Panc1 (cell line): ENCODE measurements around the gene MSH4. TPM values are rescaled to one million over a fixed set of nuclear protein-coding genes. Genes with fewer than 3 reads are reported as not detected.
"Not testable (repeated sequence)": the region's sequence is repeated elsewhere in the genome, so short reads cannot be mapped to it uniquely, and the experiment has no call there.

Experiments
- ATAC-seq: fragments of 200-7000 bp; cut with Tn5 transposase; 2 replicates; pipeline ENCODE4 v1.9.1; 2020; ENCODE audit warnings: mild to moderate bottlenecking, moderate library complexity
- BruUV-seq: library from RNA; stranded (reverse); fragments of 400-500 nt; replicated peaks from 2 replicates; lab custom pipeline; 2021; lab: Mats Ljungman, UMichigan
- CTCF ChIA-PET: fragments of 300-600 bp; sonication (Branson Sonifier 250); formaldehyde crosslinking; loops from one replicate; lab custom pipeline; 2022; ENCODE audit warnings: antibody characterized with exemption; lab: Charles Lee
- POLR2A ChIA-PET: fragments of 300-600 bp; sonication (Branson Sonifier 250); formaldehyde crosslinking; loops from one replicate; lab custom pipeline; 2022; ENCODE audit warnings: antibody characterized with exemption; lab: Charles Lee
- DNase-seq: peaks from one replicate; pipeline ENCODE4 v3.0.0-alpha.2; 2010; ENCODE audit warnings: low read depth, low spot score
- H3K27ac ChIP-seq: 2 replicates; pipeline ENCODE4 v1.5.1; 2011; ENCODE audit warnings: mild to moderate bottlenecking, low read length, inconsistent platforms
- H3K27me3 ChIP-seq: fragments of 200-500 bp; sonication (Bioruptor generic); 2 replicates; pipeline ENCODE4 v1.6.0; 2014; ENCODE audit warnings: low read length, inconsistent platforms; ENCODE audit not compliant: control insufficient read depth, insufficient read depth
- H3K36me3 ChIP-seq: fragments of 200-500 bp; sonication (Bioruptor generic); 2 replicates; pipeline ENCODE4 v1.5.1; 2014; ENCODE audit warnings: inconsistent platforms, mild to moderate bottlenecking, low read length, moderate library complexity; ENCODE audit not compliant: control insufficient read depth, insufficient read depth
- H3K4me1 ChIP-seq: 2 replicates; pipeline ENCODE4 v1.5.1; 2011; ENCODE audit warnings: inconsistent platforms, mild to moderate bottlenecking, low read length, moderate library complexity; ENCODE audit not compliant: control insufficient read depth, insufficient read depth
- H3K4me3 ChIP-seq, 2 experiments: 2 replicates each; pipeline ENCODE4 v1.5.1; 2011 to 2012; ENCODE audit warnings: low read depth in 2 of 2, low read length in 2 of 2, mild to moderate bottlenecking in 2 of 2, inconsistent platforms in 1 of 2, moderate library complexity in 1 of 2
- H3K9me3 ChIP-seq: fragments of 200-500 bp; sonication (Bioruptor generic); 2 replicates; pipeline ENCODE4 v1.5.1; 2014; ENCODE audit warnings: low read depth, mild to moderate bottlenecking, inconsistent platforms, low read length, moderate library complexity; ENCODE audit not compliant: control insufficient read depth, insufficient read depth
- POLR2AphosphoS5 ChIP-seq: IDR thresholded peaks from 2 replicates; pipeline ENCODE4 v1.6.1; 2012; ENCODE audit warnings: mild to moderate bottlenecking, low read depth, low read length, moderate library complexity
- SIN3A ChIP-seq: IDR thresholded peaks from 2 replicates; pipeline ENCODE4 v1.6.1; 2012; ENCODE audit warnings: low read depth, mild to moderate bottlenecking, low read length, moderate library complexity, borderline replicate concordance; ENCODE audit not compliant: insufficient read depth
- TCF7L2 ChIP-seq: IDR thresholded peaks from 2 replicates; pipeline ENCODE4 v1.6.1; 2011; ENCODE audit warnings: mild to moderate bottlenecking, low read depth, low read length, inconsistent platforms
- in situ Hi-C: cut with HindIII; loops from 2 replicates; pipeline ENCODE4 v1.10.0; 2016; ENCODE audit warnings: low sequenced_read_pairs, low pct_unique_long_range_greater_than_20kb
- intact Hi-C: fragments of 100-400 bp; cut with micrococcal nuclease; formaldehyde crosslinking; loops from one replicate; pipeline ENCODE4 v1.10.0; 2022; ENCODE audit not compliant: unreplicated experiment
- total RNA-seq: library from RNA; stranded (reverse); gene quantifications from one replicate; pipeline ENCODE4 v1.2.1, GENCODE V29; 2021; ENCODE audit not compliant: unreplicated experiment
- TF ChIP-seq, protein P1 (sequence below), 2 experiments: IDR thresholded peaks; 2 replicates each; pipeline ENCODE4 v1.6.1; 2011 to 2012; ENCODE audit warnings: low read depth in 2 of 2, control low read depth in 1 of 2, low read length in 1 of 2, mild to moderate bottlenecking in 1 of 2, moderate library complexity in 1 of 2; ENCODE audit not compliant: insufficient read depth in 1 of 2
- TF ChIP-seq, protein P2 (sequence below): fragments of 450-650 bp; IDR thresholded peaks from 2 replicates; pipeline ENCODE4 v1.5.1; 2017; ENCODE audit warnings: mild to moderate bottlenecking

The MSH4 gene
- total RNA-seq, 1 experiment from 2014 or later, result 0.26 TPM

DNA sequence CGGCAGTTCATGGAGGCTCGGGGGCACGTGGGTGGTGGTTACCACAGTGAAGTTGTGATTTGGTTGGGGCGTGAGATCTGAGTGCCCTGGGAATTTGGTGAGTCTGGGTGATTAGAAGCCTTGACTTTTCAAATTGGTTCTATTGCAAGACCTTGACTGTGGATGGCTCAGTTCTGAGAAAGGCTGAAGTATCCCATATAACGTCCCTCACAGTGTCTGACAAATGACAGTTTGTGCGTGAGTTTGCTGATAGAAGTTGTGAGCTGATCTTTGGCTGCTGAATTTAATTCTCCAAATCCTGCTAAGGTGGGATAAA, 549 bp downstream of the MSH4 start:
- H3K4me1 ChIP-seq, result peaks cover 2% of the 10 kb centered on the region; the same call in 1 of the 2 replicates

DNA sequence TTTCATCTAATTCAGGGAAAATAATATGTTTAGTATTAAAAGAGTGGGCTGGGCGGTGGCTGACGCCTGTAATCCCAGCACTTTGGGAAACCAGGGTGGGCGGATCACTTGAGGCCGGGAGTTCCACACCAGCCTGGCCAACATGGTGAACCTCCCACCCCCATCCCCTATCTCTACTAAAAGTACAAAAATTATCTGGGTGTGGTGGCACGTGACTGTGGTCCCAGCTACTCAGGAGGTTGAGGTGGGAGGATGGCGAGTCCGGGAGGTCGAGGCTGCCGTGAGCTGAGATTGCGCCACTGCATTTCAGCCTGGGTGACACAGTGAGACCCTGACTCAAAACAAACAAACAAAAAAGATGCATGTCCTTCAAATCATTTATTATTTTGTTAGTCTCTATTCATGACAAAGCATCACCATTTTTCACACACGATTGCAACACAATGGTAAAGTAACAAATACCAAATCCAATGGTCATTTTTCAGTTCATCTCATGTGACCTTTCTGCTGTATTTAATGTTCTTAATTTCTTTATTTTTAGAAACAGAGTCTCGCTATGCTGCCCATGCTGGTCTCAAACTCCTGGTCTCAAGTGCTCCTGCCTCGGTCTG, 1.0 kb downstream of the MSH4 start:
- ChIA-PET CTCF (no interaction called here), POLR2A (no interaction called here)
- Histone ChIP-seq H3K36me3 (peaks cover 27% of the 10 kb centered on the region), H3K27me3 (no peaks in the 10 kb centered on the region), H3K9me3 (no peaks in the 10 kb centered on the region), H3K4me3 (no peak overlapping the region), H3K27ac (no peak overlapping the region), H3K4me1 (no peaks in the 10 kb centered on the region)
- intact Hi-C loops (no loop called here), in situ Hi-C loops (no loop called here)
- BruUV-seq, result no TSS peak
- ATAC-seq (0 out of 2 replicates have a peak, but pooled peaks have one; percentile 10), DNase-seq (no peak)
- TF ChIP-seq, protein P1, sequence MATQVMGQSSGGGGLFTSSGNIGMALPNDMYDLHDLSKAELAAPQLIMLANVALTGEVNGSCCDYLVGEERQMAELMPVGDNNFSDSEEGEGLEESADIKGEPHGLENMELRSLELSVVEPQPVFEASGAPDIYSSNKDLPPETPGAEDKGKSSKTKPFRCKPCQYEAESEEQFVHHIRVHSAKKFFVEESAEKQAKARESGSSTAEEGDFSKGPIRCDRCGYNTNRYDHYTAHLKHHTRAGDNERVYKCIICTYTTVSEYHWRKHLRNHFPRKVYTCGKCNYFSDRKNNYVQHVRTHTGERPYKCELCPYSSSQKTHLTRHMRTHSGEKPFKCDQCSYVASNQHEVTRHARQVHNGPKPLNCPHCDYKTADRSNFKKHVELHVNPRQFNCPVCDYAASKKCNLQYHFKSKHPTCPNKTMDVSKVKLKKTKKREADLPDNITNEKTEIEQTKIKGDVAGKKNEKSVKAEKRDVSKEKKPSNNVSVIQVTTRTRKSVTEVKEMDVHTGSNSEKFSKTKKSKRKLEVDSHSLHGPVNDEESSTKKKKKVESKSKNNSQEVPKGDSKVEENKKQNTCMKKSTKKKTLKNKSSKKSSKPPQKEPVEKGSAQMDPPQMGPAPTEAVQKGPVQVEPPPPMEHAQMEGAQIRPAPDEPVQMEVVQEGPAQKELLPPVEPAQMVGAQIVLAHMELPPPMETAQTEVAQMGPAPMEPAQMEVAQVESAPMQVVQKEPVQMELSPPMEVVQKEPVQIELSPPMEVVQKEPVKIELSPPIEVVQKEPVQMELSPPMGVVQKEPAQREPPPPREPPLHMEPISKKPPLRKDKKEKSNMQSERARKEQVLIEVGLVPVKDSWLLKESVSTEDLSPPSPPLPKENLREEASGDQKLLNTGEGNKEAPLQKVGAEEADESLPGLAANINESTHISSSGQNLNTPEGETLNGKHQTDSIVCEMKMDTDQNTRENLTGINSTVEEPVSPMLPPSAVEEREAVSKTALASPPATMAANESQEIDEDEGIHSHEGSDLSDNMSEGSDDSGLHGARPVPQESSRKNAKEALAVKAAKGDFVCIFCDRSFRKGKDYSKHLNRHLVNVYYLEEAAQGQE (IDR thresholded peaks at IDR 0.05; ENCODE audit: insufficient read depth in 1 of 2, low read depth in 2 of 2, low read length in 1 of 2), result no peak
- TF ChIP-seq SIN3A (no peak), POLR2AphosphoS5 (no peak; the same call in 1 of the 2 replicates), TCF7L2 (no peak)
- TF ChIP-seq, protein P2, sequence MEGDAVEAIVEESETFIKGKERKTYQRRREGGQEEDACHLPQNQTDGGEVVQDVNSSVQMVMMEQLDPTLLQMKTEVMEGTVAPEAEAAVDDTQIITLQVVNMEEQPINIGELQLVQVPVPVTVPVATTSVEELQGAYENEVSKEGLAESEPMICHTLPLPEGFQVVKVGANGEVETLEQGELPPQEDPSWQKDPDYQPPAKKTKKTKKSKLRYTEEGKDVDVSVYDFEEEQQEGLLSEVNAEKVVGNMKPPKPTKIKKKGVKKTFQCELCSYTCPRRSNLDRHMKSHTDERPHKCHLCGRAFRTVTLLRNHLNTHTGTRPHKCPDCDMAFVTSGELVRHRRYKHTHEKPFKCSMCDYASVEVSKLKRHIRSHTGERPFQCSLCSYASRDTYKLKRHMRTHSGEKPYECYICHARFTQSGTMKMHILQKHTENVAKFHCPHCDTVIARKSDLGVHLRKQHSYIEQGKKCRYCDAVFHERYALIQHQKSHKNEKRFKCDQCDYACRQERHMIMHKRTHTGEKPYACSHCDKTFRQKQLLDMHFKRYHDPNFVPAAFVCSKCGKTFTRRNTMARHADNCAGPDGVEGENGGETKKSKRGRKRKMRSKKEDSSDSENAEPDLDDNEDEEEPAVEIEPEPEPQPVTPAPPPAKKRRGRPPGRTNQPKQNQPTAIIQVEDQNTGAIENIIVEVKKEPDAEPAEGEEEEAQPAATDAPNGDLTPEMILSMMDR, result no peak

More for the DNA sequence above, 549 bp downstream of the MSH4 start:
- Histone ChIP-seq H3K4me3 (no peak overlapping the region), H3K36me3 (peaks cover 31% of the 10 kb centered on the region), H3K9me3 (no peaks in the 10 kb centered on the region), H3K27me3 (no peaks in the 10 kb centered on the region), H3K27ac (no peak overlapping the region)
- peak; percentile 40 for ATAC-seq
- no peak for DNase-seq
- intact Hi-C loops, result no loop called here
- in situ Hi-C loops, result no loop called here
- TF ChIP-seq, protein P1 (IDR thresholded peaks at IDR 0.05; ENCODE audit: insufficient read depth in 1 of 2, low read depth in 2 of 2, low read length in 1 of 2), result no peak
- TF ChIP-seq, protein P2, result no peak
- TF ChIP-seq SIN3A (no peak), TCF7L2 (no peak), POLR2AphosphoS5 (no peak)
- BruUV-seq, result no TSS peak
- ChIA-PET CTCF (no interaction called here), POLR2A (no interaction called here)

DNA sequence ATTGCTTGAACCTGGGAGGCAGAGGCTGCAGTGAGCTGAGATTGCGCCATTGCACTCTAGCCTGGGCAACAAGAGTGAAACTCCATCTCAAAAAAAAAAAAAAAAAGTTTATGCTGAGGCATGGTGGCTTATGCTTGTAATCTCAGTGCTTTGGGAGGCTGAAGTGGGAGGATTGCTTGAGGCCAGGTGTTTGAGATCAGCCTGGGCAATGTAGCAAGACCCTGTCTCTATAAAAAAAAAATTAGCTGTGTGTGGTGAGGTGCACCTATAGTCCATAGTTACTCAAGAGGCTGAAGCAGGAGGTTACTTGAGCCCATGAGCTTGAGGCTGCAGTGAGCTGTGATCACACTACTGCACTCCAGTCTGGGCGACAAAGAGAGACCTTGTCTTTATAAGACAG, 4.8 kb downstream of the MSH4 start:
- CTCF ChIA-PET, H3K27me3 ChIP-seq, H3K27ac ChIP-seq, BruUV-seq, H3K4me3 ChIP-seq, POLR2A ChIA-PET, DNase-seq, ATAC-seq, H3K36me3 ChIP-seq, H3K4me1 ChIP-seq, in situ Hi-C loops, H3K9me3 ChIP-seq, intact Hi-C loops: not testable (repeated sequence)
